Astrocyte (in vitro differentiated cells and primary cell): ENCODE data around the gene OMG. TPM values are rescaled to one million over a fixed set of nuclear protein-coding genes. Genes with fewer than 3 reads are reported as not detected.

Source experiments
- DNase-seq: peaks from one replicate; pipeline ENCODE4 v3.0.0-alpha.2; 2010; ENCODE audit warnings: low read depth
- FAIRE-seq: peaks from 2 replicates; lab custom pipeline; 2011; peaks lifted over from hg19 to GRCh38; lab: Jason Lieb, UNC
- H2AFZ ChIP-seq: 2 replicates; pipeline ENCODE4 v1.6.0; 2012; ENCODE audit warnings: low read depth, low read length, inconsistent platforms
- H3K27ac ChIP-seq: 2 replicates; pipeline ENCODE4 v1.5.1; 2011; ENCODE audit warnings: low read depth, low read length, inconsistent platforms
- H3K27me3 ChIP-seq: 2 replicates; pipeline ENCODE4 v1.6.0; 2011; ENCODE audit warnings: low read length, inconsistent platforms; ENCODE audit not compliant: insufficient read depth
- H3K36me3 ChIP-seq: 2 replicates; pipeline ENCODE4 v1.5.1; 2011; ENCODE audit warnings: low read length, inconsistent platforms; ENCODE audit not compliant: insufficient read depth
- H3K4me1 ChIP-seq: 2 replicates; pipeline ENCODE4 v1.5.1; 2011; ENCODE audit warnings: low read length, inconsistent platforms; ENCODE audit not compliant: insufficient read depth
- H3K4me2 ChIP-seq: 2 replicates; pipeline ENCODE4 v1.6.0; 2012; ENCODE audit warnings: low read length, inconsistent platforms
- H3K4me3 ChIP-seq: 2 replicates; pipeline ENCODE4 v1.5.1; 2011; ENCODE audit warnings: low read depth, mild to moderate bottlenecking, low read length, inconsistent platforms; ENCODE audit not compliant: insufficient read depth
- H3K79me2 ChIP-seq: 2 replicates; pipeline ENCODE4 v1.6.0; 2012; ENCODE audit warnings: mild to moderate bottlenecking, low read length, inconsistent platforms; ENCODE audit not compliant: insufficient read depth
- H3K9ac ChIP-seq: 2 replicates; pipeline ENCODE4 v1.6.0; 2012; ENCODE audit warnings: mild to moderate bottlenecking, low read length, inconsistent platforms
- H3K9me3 ChIP-seq: 2 replicates; pipeline ENCODE4 v1.5.1; 2012; ENCODE audit warnings: low read depth, mild to moderate bottlenecking, low read length, inconsistent platforms; ENCODE audit not compliant: insufficient read depth
- H4K20me1 ChIP-seq: 2 replicates; pipeline ENCODE4 v1.6.0; 2012; ENCODE audit warnings: low read length, inconsistent platforms; ENCODE audit not compliant: insufficient read depth
- H3K27ac Mint-ChIP-seq: one replicate; pipeline ENCODE4 v1.8.0; 2021; ENCODE audit warnings: mild to moderate bottlenecking, mixed read lengths; ENCODE audit not compliant: unreplicated experiment
- H3K27me3 Mint-ChIP-seq: one replicate; pipeline ENCODE4 v1.8.0; 2021; ENCODE audit warnings: low read depth, mixed read lengths; ENCODE audit not compliant: unreplicated experiment
- H3K36me3 Mint-ChIP-seq: one replicate; pipeline ENCODE4 v1.8.0; 2021; ENCODE audit warnings: low read depth, mixed read lengths; ENCODE audit not compliant: unreplicated experiment
- H3K4me1 Mint-ChIP-seq: one replicate; pipeline ENCODE4 v1.8.0; 2021; ENCODE audit warnings: low read depth, mixed read lengths; ENCODE audit not compliant: unreplicated experiment
- H3K4me3 Mint-ChIP-seq: one replicate; pipeline ENCODE4 v1.8.0; 2021; ENCODE audit warnings: mild to moderate bottlenecking, moderate library complexity, mixed read lengths; ENCODE audit not compliant: unreplicated experiment
- H3K9me3 Mint-ChIP-seq: one replicate; pipeline ENCODE4 v1.8.0; 2021; ENCODE audit warnings: mild to moderate bottlenecking, mixed read lengths; ENCODE audit not compliant: unreplicated experiment
- EZH2 ChIP-seq: IDR thresholded peaks from 2 replicates; pipeline ENCODE4 v1.6.1; 2012; ENCODE audit warnings: mild to moderate bottlenecking, low read length, inconsistent platforms; ENCODE audit not compliant: insufficient read depth
- total RNA-seq: library from RNA; stranded (reverse); gene quantifications from 2 replicates; pipeline ENCODE4 v1.2.1, GENCODE V29; 2021
- TF ChIP-seq, protein P1 (sequence below): IDR thresholded peaks from 2 replicates; pipeline ENCODE4 v1.5.1; 2011; ENCODE audit warnings: low read depth, mild to moderate bottlenecking, inconsistent platforms, low read length, moderate library complexity; ENCODE audit not compliant: insufficient read depth

Gene OMG
- total RNA-seq, 1 donor from 2014 or later: not detected

DNA sequence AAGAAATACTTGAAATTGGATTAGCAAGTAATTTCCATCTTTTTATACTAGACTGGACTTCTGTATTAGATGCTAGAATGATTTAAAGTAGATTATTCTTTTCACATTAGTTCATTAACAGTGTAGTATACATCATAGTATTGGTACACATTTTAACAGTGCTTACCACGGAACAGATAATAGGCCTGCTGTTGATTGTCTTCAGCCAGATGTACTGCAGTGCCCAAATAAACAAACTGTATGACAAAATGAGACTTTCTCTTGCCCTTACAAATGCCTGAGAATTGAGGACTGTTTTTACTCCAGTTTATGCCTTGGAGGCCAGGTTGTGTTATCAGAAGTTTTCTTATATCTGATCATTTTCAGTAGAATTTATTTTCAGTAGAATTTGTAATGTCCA is 23.8 kb upstream of the OMG start:
- Mint-ChIP-seq H3K36me3 (peaks cover 6% of the 10 kb centered on the region), H3K27ac (peak overlapping the region; percentile 66), H3K4me1 (peaks cover 27% of the 10 kb centered on the region), H3K4me3 (no peak overlapping the region), H3K27me3 (no peaks in the 10 kb centered on the region), H3K9me3 (no peaks in the 10 kb centered on the region)
- Histone ChIP-seq H3K27me3 (no peaks in the 10 kb centered on the region), H4K20me1 (peaks cover 5% of the 10 kb centered on the region), H3K9me3 (no peaks in the 10 kb centered on the region), H2AFZ (no peak overlapping the region), H3K9ac (peak overlapping the region; percentile 42), H3K4me2 (peak overlapping the region; percentile 75), H3K27ac (peak overlapping the region; percentile 50), H3K36me3 (no peaks in the 10 kb centered on the region), H3K4me1 (peaks cover 16% of the 10 kb centered on the region), H3K4me3 (peak overlapping the region; percentile 36), H3K79me2 (peaks cover 3% of the 10 kb centered on the region)
- DNase-seq (peak; percentile 12), FAIRE-seq (no peak)
- no peak for TF ChIP-seq EZH2
- TF ChIP-seq, protein P1, sequence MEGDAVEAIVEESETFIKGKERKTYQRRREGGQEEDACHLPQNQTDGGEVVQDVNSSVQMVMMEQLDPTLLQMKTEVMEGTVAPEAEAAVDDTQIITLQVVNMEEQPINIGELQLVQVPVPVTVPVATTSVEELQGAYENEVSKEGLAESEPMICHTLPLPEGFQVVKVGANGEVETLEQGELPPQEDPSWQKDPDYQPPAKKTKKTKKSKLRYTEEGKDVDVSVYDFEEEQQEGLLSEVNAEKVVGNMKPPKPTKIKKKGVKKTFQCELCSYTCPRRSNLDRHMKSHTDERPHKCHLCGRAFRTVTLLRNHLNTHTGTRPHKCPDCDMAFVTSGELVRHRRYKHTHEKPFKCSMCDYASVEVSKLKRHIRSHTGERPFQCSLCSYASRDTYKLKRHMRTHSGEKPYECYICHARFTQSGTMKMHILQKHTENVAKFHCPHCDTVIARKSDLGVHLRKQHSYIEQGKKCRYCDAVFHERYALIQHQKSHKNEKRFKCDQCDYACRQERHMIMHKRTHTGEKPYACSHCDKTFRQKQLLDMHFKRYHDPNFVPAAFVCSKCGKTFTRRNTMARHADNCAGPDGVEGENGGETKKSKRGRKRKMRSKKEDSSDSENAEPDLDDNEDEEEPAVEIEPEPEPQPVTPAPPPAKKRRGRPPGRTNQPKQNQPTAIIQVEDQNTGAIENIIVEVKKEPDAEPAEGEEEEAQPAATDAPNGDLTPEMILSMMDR: no peak

DNA sequence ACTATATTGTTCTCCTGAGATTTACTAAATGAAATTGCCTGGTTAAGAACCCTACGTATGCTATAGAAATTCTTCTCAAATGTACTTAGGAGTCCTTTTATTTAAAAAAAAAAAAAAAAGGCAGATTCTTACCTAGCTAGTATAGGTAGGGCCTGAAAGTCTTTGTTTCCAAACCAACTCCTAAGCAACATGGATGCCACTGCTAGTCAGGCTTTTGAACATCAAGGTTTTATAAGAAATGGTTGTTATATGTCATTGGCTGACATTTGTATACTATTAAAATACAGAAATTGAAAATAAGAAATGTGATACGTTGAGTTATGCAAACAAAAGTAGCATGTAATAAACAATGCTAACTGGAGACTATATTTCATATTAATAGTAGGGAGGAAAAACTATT is 23.2 kb upstream of the OMG start:
- no peak overlapping the region for H3K9ac ChIP-seq
- H3K9me3 Mint-ChIP-seq: no peaks in the 10 kb centered on the region
- peaks cover 16% of the 10 kb centered on the region for H3K4me1 ChIP-seq
- peaks cover 5% of the 10 kb centered on the region for H3K36me3 Mint-ChIP-seq
- H3K27ac Mint-ChIP-seq: no peak overlapping the region
- H3K27ac ChIP-seq: no peak overlapping the region
- no peak overlapping the region for H3K4me3 ChIP-seq
- no peak overlapping the region for H2AFZ ChIP-seq
- no peak for TF ChIP-seq EZH2
- TF ChIP-seq, protein P1: no peak
- peaks cover 3% of the 10 kb centered on the region for H3K79me2 ChIP-seq
- no peaks in the 10 kb centered on the region for H3K27me3 Mint-ChIP-seq
- no peaks in the 10 kb centered on the region for H3K27me3 ChIP-seq
- H3K4me3 Mint-ChIP-seq: no peak overlapping the region
- peak overlapping the region; percentile 75 for H3K4me2 ChIP-seq
- no peak for FAIRE-seq
- H3K4me1 Mint-ChIP-seq: peaks cover 27% of the 10 kb centered on the region
- H4K20me1 ChIP-seq: peaks cover 3% of the 10 kb centered on the region
- DNase-seq: no peak
- H3K9me3 ChIP-seq: no peaks in the 10 kb centered on the region
- H3K36me3 ChIP-seq: no peaks in the 10 kb centered on the region

DNA sequence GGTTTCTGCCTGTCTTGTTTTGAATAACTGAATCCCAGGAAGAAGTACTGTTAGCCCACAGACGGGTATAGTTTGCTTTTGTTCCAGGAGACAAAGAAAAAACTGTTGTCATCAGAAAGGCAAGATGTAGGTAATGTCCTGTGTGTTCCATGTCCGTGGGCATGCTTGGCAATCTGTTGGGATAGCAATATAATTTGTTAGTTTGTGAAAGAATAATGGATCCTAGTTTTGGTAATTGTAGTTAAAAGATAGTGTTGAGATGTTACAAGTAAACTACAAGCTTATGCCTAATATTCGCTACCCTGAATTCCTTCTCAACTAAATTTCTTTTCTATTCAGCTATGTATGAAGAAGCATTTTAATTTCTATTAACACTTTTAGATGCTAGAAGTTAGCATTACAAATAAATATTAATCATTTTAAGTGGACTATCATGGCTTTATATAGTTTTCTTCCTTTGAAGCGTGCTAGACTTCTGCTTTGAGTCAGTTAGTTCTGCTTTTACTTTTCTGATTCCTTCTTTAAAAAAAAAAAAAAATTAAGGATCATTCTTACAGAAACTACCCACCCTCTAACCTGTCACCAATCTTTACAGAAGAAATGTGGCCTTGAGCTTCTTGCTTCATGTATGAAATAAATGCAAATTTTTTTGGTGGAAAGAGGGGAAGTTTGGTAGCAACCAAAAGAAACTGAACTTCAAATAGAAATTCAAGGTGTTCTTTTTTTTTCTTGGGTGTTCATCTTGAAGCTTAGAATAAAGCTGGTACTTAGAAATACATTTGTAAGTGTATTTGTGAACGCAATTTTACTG is 22.0 kb upstream of the OMG start:
- Histone ChIP-seq H3K4me3 (peak overlapping the region; percentile 41), H3K4me2 (peak overlapping the region; percentile 81), H3K9ac (peak overlapping the region; percentile 79)

More for the DNA sequence above, 22.0 kb upstream of the OMG start:
- Mint-ChIP-seq H3K4me1 (peaks cover 27% of the 10 kb centered on the region), H3K4me3 (no peak overlapping the region), H3K27ac (peak overlapping the region; percentile 60), H3K36me3 (peaks cover 5% of the 10 kb centered on the region), H3K9me3 (no peaks in the 10 kb centered on the region), H3K27me3 (no peaks in the 10 kb centered on the region)
- DNase-seq (peak; percentile 35), FAIRE-seq (no peak)
- no peaks in the 10 kb centered on the region for H3K9me3 ChIP-seq
- H3K4me1 ChIP-seq: peaks cover 16% of the 10 kb centered on the region
- no peaks in the 10 kb centered on the region for H4K20me1 ChIP-seq
- no peak overlapping the region for H2AFZ ChIP-seq
- H3K36me3 ChIP-seq: no peaks in the 10 kb centered on the region
- no peaks in the 10 kb centered on the region for H3K27me3 ChIP-seq
- TF ChIP-seq EZH2: no peak
- TF ChIP-seq, protein P1: no peak
- peaks cover 3% of the 10 kb centered on the region for H3K79me2 ChIP-seq
- H3K27ac ChIP-seq: peak overlapping the region; percentile 80
